Activated naive CD4-positive, alpha-beta T cell treated with anti-CD3 and anti-CD28 coated beads, Interleukin-2, amount 50 U/mL, for 24 hours (primary cell): ENCODE results near the gene SV2B.

Source experiments
- H3K27ac Mint-ChIP-seq: one replicate; pipeline ENCODE4 v1.8.0; 2021; ENCODE audit warnings: mild to moderate bottlenecking, mixed read lengths
- H3K27me3 Mint-ChIP-seq: one replicate; pipeline ENCODE4 v1.8.0; 2021; ENCODE audit warnings: mixed read lengths
- H3K36me3 Mint-ChIP-seq: one replicate; pipeline ENCODE4 v1.8.0; 2021; ENCODE audit warnings: mixed read lengths
- H3K4me1 Mint-ChIP-seq: one replicate; pipeline ENCODE4 v1.8.0; 2021; ENCODE audit warnings: mixed read lengths
- H3K4me3 Mint-ChIP-seq: one replicate; pipeline ENCODE4 v1.8.0; 2021; ENCODE audit warnings: mild to moderate bottlenecking, mixed read lengths
- H3K9me3 Mint-ChIP-seq: one replicate; pipeline ENCODE4 v1.8.0; 2021; ENCODE audit warnings: mixed read lengths

SV2B gene

GRCh38 chr15:91246998-91247397 lies 146.9 kb downstream of the SV2B start:
- Mint-ChIP-seq H3K27me3 (peaks cover 11% of the 10 kb centered on the region), H3K27ac (no peak overlapping the region), H3K9me3 (no peaks in the 10 kb centered on the region), H3K4me3 (no peak overlapping the region), H3K4me1 (no peaks in the 10 kb centered on the region), H3K36me3 (no peaks in the 10 kb centered on the region)

- peaks cover 10% of the 10 kb centered on the region for H3K27me3 Mint-ChIP-seq
- no peaks in the 10 kb centered on the region for H3K4me1 Mint-ChIP-seq
- H3K4me3 Mint-ChIP-seq, result no peak overlapping the region
- H3K36me3 Mint-ChIP-seq, result no peaks in the 10 kb centered on the region
- no peaks in the 10 kb centered on the region for H3K9me3 Mint-ChIP-seq
- no peak overlapping the region for H3K27ac Mint-ChIP-seq
Measured at GRCh38 chr15:91249591-91249990, 149.5 kb downstream of the SV2B start.

- Mint-ChIP-seq H3K4me1 (no peaks in the 10 kb centered on the region), H3K9me3 (no peaks in the 10 kb centered on the region), H3K36me3 (no peaks in the 10 kb centered on the region), H3K27ac (no peak overlapping the region), H3K4me3 (no peak overlapping the region), H3K27me3 (peaks cover 15% of the 10 kb centered on the region)
Measured at GRCh38 chr15:91252322-91252721, 152.3 kb downstream of the SV2B start.

- H3K9me3 Mint-ChIP-seq, result no peaks in the 10 kb centered on the region
- peaks cover 15% of the 10 kb centered on the region for H3K27me3 Mint-ChIP-seq
- H3K4me3 Mint-ChIP-seq, result no peak overlapping the region
- H3K36me3 Mint-ChIP-seq, result no peaks in the 10 kb centered on the region
- no peaks in the 10 kb centered on the region for H3K4me1 Mint-ChIP-seq
- no peak overlapping the region for H3K27ac Mint-ChIP-seq
Measured at GRCh38 chr15:91252756-91253155, 152.7 kb downstream of the SV2B start.

- Mint-ChIP-seq H3K27ac (no peak overlapping the region), H3K36me3 (no peaks in the 10 kb centered on the region), H3K4me3 (no peak overlapping the region), H3K27me3 (peaks cover 15% of the 10 kb centered on the region), H3K4me1 (no peaks in the 10 kb centered on the region), H3K9me3 (no peaks in the 10 kb centered on the region)
Measured at GRCh38 chr15:91253605-91254004, 153.5 kb downstream of the SV2B start.

DNA sequence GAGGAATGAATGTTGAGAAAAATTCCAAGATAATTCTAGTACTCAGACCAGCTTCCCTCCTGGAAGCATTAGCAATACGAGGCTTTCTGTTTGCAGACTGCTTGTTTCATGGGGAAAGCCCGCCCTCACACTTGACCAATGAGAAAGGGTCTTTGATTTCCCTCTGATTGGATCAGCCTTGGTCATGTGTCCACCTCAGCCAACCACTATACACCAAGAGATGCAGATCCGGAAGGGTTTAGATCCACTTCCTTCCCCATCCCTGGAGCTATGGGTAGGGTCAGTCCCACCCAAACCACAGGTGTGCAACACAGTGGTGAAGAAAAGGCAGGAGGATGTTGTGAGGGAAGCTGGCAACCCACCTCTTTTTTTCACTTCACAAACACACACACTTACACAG lies 154.7 kb downstream of the SV2B start:
- Mint-ChIP-seq H3K4me3 (no peak overlapping the region), H3K9me3 (no peaks in the 10 kb centered on the region), H3K27ac (no peak overlapping the region), H3K27me3 (peaks cover 12% of the 10 kb centered on the region), H3K36me3 (no peaks in the 10 kb centered on the region), H3K4me1 (no peaks in the 10 kb centered on the region)

GRCh38 chr15:91255670-91256192 lies 155.7 kb downstream of the SV2B start:
- H3K27ac Mint-ChIP-seq, result no peak overlapping the region
- no peaks in the 10 kb centered on the region for H3K4me1 Mint-ChIP-seq

GRCh38 chr15:91257746-91258414 lies 157.8 kb downstream of the SV2B start:
- H3K27ac Mint-ChIP-seq, result no peak overlapping the region
- H3K4me3 Mint-ChIP-seq, result no peak overlapping the region
- no peaks in the 10 kb centered on the region for H3K36me3 Mint-ChIP-seq
- H3K9me3 Mint-ChIP-seq, result no peaks in the 10 kb centered on the region
- H3K27me3 Mint-ChIP-seq, result peaks cover 14% of the 10 kb centered on the region
- H3K4me1 Mint-ChIP-seq, result no peaks in the 10 kb centered on the region

More at GRCh38 chr15:91255670-91256192, 155.7 kb downstream of the SV2B start:
- no peaks in the 10 kb centered on the region for H3K36me3 Mint-ChIP-seq
- H3K4me3 Mint-ChIP-seq, result no peak overlapping the region
- H3K9me3 Mint-ChIP-seq, result no peaks in the 10 kb centered on the region
- H3K27me3 Mint-ChIP-seq, result peaks cover 16% of the 10 kb centered on the region

DNA sequence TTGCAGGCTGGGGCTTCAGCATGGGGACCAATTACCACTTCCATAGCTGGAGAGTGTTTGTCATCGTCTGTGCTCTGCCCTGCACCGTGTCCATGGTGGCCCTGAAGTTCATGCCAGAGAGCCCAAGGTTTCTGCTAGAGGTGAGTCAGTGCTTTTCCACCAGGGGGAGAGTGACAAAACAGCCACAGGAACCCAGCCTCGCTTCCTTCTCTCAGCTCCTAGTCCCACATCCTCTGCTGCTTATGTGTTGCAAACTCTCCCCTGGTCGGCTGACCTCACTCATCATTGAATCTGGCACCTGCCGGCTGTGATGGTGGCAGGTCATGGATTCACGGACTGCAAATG lies 158.3 kb downstream of the SV2B start:
- Mint-ChIP-seq H3K4me1 (no peaks in the 10 kb centered on the region), H3K9me3 (no peaks in the 10 kb centered on the region), H3K27ac (no peak overlapping the region), H3K36me3 (no peaks in the 10 kb centered on the region), H3K27me3 (peaks cover 14% of the 10 kb centered on the region), H3K4me3 (no peak overlapping the region)

DNA sequence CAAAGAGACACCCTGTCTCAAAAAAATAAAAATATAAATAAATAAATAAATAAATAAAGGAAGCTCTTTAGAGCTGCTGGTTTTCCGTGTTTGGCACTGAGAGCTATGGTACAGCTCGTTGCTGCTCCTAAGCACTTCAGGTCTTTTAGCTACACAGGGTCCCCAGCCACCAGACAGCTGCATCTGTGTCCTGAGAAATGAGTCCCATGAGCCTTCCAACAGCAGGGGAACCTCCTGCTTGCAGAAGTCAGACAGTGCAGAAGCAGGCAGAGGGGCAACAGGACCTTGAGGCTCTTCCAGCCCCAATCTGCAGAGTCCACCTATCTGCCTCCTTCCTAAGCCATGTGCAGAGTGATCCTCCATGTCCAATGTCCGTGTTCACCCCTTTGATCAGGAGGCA lies 159.0 kb downstream of the SV2B start:
- Mint-ChIP-seq H3K27me3 (peaks cover 12% of the 10 kb centered on the region), H3K4me3 (no peak overlapping the region), H3K4me1 (no peaks in the 10 kb centered on the region), H3K36me3 (no peaks in the 10 kb centered on the region), H3K27ac (no peak overlapping the region), H3K9me3 (no peaks in the 10 kb centered on the region)

GRCh38 chr15:91261345-91261744 lies 161.3 kb downstream of the SV2B start:
- no peaks in the 10 kb centered on the region for H3K4me1 Mint-ChIP-seq
- H3K9me3 Mint-ChIP-seq, result no peaks in the 10 kb centered on the region

GRCh38 chr15:91263632-91264531 lies 163.8 kb downstream of the SV2B start:
- no peaks in the 10 kb centered on the region for H3K9me3 Mint-ChIP-seq
- peaks cover 11% of the 10 kb centered on the region for H3K27me3 Mint-ChIP-seq
- no peaks in the 10 kb centered on the region for H3K4me1 Mint-ChIP-seq
- H3K27ac Mint-ChIP-seq, result no peak overlapping the region
- H3K36me3 Mint-ChIP-seq, result no peaks in the 10 kb centered on the region
- no peak overlapping the region for H3K4me3 Mint-ChIP-seq

More at GRCh38 chr15:91261345-91261744, 161.3 kb downstream of the SV2B start:
- peaks cover 8% of the 10 kb centered on the region for H3K27me3 Mint-ChIP-seq
- H3K4me3 Mint-ChIP-seq, result no peak overlapping the region
- H3K36me3 Mint-ChIP-seq, result no peaks in the 10 kb centered on the region
- H3K27ac Mint-ChIP-seq, result no peak overlapping the region

- Mint-ChIP-seq H3K27ac (no peak overlapping the region), H3K9me3 (no peaks in the 10 kb centered on the region), H3K4me1 (no peaks in the 10 kb centered on the region), H3K4me3 (no peak overlapping the region), H3K36me3 (no peaks in the 10 kb centered on the region), H3K27me3 (peaks cover 14% of the 10 kb centered on the region)
Measured at GRCh38 chr15:91264651-91265351, 164.7 kb downstream of the SV2B start.

DNA sequence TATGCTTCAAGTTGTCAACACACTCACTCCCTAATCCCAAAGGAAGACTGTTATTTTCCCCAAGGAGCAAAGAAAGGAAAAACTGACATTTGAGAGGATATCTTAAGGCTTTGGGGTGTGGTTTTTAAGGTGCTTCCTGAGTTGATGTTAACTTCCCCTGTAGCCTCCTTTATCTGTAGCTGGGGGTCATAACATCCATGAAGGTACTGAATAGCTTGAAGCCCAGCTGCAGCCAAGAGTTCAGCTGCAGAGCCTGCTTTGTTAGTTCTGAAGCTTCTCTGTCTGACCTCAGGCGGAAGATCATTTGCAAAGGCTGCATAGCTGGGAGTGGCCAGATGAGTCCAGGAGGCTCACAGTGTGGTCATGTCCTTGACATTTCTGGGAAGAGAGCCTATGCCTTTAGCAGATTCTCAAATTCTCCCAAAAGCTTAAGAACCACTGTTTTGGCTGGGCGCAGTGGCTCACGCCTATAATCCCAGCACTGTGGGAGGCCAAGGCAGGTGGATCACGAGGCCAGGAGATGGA lies 165.4 kb downstream of the SV2B start:
- H3K27me3 Mint-ChIP-seq, result peaks cover 12% of the 10 kb centered on the region
- no peak overlapping the region for H3K27ac Mint-ChIP-seq
- H3K4me1 Mint-ChIP-seq, result no peaks in the 10 kb centered on the region
- no peak overlapping the region for H3K4me3 Mint-ChIP-seq
- no peaks in the 10 kb centered on the region for H3K9me3 Mint-ChIP-seq
- H3K36me3 Mint-ChIP-seq, result no peaks in the 10 kb centered on the region

- H3K9me3 Mint-ChIP-seq, result no peaks in the 10 kb centered on the region
- peaks cover 15% of the 10 kb centered on the region for H3K27me3 Mint-ChIP-seq
- H3K4me3 Mint-ChIP-seq, result no peak overlapping the region
- peaks cover 5% of the 10 kb centered on the region for H3K4me1 Mint-ChIP-seq
- H3K27ac Mint-ChIP-seq, result no peak overlapping the region
- no peaks in the 10 kb centered on the region for H3K36me3 Mint-ChIP-seq
Measured at GRCh38 chr15:91268510-91268909, 168.5 kb downstream of the SV2B start.
